GM19372 (cell line): ENCODE measurements around the gene FNDC11.
"Not testable (repeated sequence)": the region's sequence is repeated elsewhere in the genome, so short reads cannot be mapped to it uniquely, and the experiment has no call there.

Experiments used
- ATAC-seq: cut with Tn5 transposase; IDR thresholded peaks from one replicate; pipeline ENCODE4 v1.9.1; 2021; ENCODE audit warnings: mild to moderate bottlenecking, low read depth, moderate library complexity; ENCODE audit not compliant: unreplicated experiment

Gene FNDC11

DNA sequence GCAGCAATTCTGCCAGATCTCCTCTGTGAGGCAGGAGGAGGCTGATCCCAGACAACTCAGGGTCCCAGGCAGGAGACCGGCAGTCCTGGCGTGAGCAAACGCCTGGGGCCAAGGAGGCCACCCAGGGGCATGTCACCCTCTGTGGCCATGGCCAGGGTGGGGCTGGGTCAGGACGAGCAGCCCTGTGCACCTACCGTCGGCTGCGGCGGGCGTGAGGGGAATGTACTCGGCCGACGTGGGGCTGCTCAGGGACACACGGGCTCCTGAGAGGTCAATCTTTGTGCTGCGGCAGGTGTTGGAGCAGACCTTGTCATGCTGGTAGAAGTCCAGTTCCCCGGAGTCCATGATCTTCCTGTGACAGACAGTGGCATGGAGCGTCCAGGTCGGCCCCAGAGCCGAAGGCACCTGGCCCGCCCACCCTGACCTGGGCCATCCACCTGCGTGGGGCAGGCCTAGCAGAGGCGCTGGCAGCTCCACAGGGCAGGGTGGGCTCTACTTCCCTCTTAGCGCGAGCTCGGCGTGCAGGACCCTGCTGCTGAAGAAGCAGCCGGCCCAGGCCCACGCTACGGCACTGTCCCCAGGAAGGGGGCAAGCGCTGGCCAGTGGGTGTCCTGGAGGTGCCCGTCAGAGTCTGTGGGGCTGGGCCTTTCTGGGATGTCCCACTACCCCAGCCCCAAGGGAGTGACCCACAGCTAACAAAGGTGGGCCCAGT lies 41.6 kb downstream of the FNDC11 start:
- ATAC-seq: no peak

DNA sequence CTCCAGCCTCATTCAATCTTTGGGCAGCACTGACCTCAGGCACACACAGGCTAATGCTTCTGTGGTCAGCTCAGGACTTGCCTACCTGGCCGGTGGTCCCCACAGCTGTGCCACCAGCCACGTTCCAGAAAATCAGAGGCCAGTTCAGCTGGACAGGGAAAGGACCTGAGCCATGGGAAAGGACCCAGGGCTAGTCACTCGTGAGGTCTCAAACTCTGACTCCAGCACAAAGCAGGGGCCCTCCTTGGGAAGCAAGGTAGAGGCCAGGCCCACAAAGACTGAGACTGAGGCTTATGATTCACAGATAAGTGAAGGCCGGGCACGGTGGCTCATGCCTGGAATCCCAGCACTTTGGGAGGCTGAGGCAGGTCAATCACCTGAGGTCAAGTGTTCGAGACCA lies 42.5 kb downstream of the FNDC11 start:
- ATAC-seq: no peak

DNA sequence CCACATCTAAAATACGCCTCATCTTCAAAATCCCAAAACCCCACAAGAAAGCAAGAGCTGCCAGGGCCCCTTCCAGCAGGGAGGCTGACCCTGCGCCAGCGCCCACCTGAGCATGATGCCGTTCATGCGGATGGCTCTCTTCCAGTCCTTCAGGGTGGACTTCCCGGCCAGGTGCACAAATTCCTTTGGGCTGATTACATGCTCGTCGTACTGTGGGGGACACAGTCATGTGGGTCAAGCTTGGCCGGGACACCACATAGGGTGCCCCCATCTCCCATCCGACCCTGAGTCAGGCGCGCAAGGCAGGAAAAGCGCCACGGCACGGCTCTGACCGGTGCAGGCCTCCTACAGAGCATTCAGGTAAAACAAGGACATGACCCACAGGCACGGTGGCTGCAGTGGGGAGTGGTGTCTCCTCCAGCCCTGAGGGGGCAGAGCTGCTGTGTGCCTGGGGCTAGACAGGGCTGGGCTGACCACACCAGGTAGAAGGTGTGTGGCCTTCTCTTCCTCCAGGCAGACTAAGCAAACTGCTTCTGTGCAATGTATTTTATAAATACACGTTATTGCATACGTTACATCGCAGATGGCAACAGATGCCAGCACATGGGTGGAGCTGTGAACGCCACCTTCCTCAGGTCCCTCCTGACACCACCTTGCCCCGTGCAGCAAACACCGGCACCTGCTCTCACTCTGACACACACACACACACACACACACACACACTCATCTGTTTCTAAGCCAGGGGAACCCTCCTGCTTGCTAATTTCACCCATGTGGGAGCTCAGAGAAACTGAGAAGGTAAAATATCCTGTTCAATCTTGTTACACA lies 43.9 kb downstream of the FNDC11 start:
- no peak for ATAC-seq

DNA sequence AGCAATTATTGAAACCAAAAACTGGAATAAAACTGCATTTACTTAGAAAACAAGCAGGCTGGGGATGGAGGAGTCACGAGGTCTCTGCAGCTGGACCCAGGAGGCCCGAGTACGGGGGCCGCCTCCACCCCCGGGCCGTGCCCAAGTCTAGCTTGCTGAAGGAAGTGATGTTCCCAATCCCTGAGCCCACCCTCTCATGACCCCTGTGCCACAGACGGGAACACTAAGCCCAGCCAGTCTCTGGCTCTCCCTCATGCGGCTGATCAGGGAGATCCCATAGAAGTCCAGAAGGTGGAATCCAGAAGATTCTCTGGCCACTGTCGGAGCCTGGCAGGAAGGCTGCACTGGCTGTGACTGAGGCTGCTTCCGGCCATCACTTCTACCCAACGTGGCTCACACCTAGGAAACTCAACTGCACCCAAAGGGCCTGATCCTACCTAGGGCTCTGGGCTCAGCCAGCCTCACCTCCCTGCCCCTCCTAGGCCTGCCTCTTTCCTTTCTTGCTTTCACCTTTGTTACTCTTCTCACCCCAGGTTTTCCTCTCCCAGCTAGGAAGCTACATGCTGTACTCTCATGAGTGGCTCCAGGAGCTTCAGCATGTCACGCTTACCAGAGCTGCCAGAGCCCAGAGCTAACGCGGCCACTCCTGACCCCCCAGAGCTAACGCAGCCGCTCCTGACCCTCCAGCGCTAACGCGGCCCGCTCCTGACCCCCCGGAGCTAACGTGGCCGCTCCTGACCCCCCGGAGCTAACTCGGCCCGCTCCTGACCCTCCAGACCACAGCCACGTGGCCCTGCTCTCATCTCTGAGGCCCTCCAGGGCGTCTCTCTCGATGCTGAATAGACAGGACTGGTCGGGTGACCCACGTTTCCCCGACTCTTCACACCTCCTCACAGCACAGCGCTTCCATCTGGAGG lies 44.8 kb downstream of the FNDC11 start:
- no peak for ATAC-seq

DNA sequence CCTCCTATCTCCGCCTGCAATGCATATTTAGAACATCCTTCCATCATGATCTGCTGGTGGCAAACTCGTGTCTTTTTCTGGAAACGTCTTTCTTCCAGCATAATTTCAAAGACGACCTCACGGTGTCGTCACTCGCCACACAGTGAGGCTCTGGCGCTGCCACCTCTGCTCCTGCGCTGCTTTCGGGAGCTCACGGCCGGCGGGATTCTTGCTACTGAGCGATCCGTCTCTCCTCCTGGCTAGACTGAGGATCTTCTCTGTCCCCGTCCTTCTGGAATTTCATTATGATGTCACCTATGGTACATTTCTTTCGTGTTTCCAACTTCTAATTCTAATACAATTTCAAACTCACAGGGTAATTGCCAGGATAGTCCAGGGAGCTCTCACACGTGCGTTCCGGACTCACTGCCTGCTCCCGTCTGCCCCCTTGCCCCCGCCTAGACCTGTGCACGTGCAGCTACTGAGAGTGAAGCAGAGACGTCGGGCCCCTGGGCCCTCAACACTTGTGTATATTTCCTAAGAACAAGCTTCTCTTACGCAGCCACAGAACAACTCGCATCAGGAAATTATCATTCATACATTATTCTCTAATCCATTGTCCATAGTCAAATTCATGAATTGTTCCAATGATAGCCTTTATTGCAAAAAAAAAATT lies 45.6 kb downstream of the FNDC11 start:
- ATAC-seq: no peak

DNA sequence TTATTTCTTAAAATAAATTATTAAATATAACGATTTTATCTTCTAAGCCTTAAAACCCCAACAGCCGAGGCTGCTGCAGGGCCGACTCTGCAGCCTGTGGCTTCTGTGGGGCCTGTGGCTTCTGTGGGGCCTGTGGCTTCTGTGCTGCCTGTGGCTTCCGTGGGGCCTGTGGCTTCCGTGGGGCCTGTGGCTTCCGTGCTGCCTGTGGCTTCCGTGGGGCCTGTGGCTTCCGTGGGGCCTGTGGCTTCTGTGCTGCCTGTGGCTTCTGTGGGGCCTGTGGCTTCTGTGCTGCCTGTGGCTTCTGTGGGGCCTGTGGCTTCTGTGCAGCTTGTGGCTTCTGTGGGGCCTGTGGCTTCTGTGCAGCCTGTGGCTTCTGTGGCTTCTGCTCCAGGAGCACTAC lies 47.7 kb downstream of the FNDC11 start:
- ATAC-seq: not testable (repeated sequence)

DNA sequence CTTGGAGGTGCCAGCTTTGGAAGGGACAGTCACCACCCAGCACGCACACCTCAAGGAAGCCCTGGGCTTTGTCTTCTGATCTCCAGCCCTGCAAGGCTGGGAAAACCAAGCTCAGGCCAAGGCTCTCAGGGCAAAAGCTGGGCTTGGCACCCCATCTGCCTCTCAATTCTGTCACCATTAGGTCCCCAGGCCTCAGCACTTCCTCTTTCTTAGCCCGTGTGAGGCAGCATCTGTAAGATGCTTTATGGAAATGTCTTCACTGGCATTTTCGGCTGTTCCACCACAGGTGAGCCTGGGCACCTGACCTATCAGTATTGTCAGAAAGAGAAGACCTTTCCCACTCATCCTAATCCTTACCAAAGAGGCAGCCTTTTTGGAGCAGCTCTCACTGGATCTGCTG lies 48.4 kb downstream of the FNDC11 start:
- no peak for ATAC-seq
